NT2/D1 (cell line): ENCODE measurements around the gene VSNL1.

Source experiments
- DNase-seq: peaks from one replicate; pipeline ENCODE4 v3.0.0-alpha.2; 2011; ENCODE audit warnings: low read depth, low spot score
- H3K27me3 ChIP-seq: 2 replicates; pipeline ENCODE4 v1.6.0; 2011; ENCODE audit warnings: mild to moderate bottlenecking; ENCODE audit not compliant: insufficient read length, insufficient read depth
- H3K36me3 ChIP-seq: 2 replicates; pipeline ENCODE4 v1.6.1; 2011; ENCODE audit warnings: mild to moderate bottlenecking, low read length, mixed read lengths; ENCODE audit not compliant: insufficient read depth, insufficient read length
- H3K4me1 ChIP-seq: 2 replicates; pipeline ENCODE4 v1.5.1; 2011; ENCODE audit not compliant: insufficient read depth, insufficient read length
- H3K4me3 ChIP-seq: 2 replicates; pipeline ENCODE4 v1.5.1; 2011; ENCODE audit warnings: low read depth; ENCODE audit not compliant: insufficient read length
- H3K9ac ChIP-seq: 2 replicates; pipeline ENCODE4 v1.6.0; 2011; ENCODE audit warnings: low read depth; ENCODE audit not compliant: insufficient read length
- H3K9me3 ChIP-seq: 2 replicates; pipeline ENCODE4 v1.5.1; 2011; ENCODE audit warnings: mild to moderate bottlenecking, low read length; ENCODE audit not compliant: insufficient read depth
- SUZ12 ChIP-seq: IDR thresholded peaks from 2 replicates; pipeline ENCODE4 v1.6.1; 2011; ENCODE audit not compliant: insufficient read length, insufficient read depth; ENCODE audit errors: extremely low read depth
- YY1 ChIP-seq: IDR thresholded peaks from 2 replicates; pipeline ENCODE4 v1.6.1; 2011; ENCODE audit not compliant: insufficient read length, insufficient read depth
- ZNF274 ChIP-seq: IDR thresholded peaks from 2 replicates; pipeline ENCODE4 v1.6.1; 2011; ENCODE audit warnings: mild to moderate bottlenecking, low read depth, low read length

The VSNL1 gene

DNA sequence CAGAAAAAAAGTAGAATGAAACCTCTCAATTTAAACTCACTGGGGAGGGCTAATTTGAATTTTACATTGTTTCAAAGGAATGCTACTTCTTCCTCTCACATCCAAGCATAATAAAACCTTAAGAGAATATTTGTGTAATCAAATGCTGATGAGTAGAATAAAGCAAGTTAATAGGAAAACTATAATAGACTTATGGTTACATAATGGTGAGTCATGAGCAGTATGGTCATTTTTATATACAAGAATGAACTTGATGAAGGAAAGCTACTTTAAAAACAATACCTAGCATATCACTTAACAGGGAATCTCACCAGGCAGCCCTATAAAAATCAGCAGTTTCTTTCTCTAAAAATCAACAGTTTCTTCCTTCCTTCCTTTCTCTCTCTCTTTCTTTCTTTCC is 80.3 kb downstream of the VSNL1 start:
- DNase-seq = no peak
- H3K4me1 ChIP-seq = no peaks in the 10 kb centered on the region
- H3K9me3 ChIP-seq = peaks cover 4% of the 10 kb centered on the region; the same call in 1 of the 2 replicates
- no peak overlapping the region for H3K4me3 ChIP-seq
- H3K9ac ChIP-seq = no peak overlapping the region
- no peaks in the 10 kb centered on the region for H3K36me3 ChIP-seq
- H3K27me3 ChIP-seq = no peaks in the 10 kb centered on the region
- TF ChIP-seq ZNF274 = no peak
- no peak for TF ChIP-seq YY1
- TF ChIP-seq SUZ12 = no peak

DNA sequence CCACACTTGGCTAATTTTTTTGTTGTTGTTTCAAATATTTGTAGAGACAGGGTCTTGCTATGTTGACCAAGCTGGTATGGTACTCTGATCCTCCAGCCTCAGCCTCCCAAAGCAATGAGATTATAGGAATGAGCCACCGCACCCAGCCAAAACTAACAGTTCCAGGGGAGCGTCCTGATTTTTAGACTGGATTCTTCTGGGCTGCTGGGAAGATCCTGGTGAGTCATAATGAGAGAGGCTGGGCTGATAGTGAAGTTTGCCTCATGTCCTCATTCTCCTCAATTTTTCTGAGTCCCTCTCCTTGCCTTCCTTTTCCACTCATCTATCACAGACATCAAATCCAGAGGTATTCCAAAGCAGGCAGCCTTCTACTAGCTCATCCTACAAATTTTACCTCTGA is 81.3 kb downstream of the VSNL1 start:
- H3K9ac ChIP-seq = no peak overlapping the region
- H3K4me3 ChIP-seq = no peak overlapping the region
- H3K36me3 ChIP-seq = no peaks in the 10 kb centered on the region
- no peaks in the 10 kb centered on the region for H3K4me1 ChIP-seq
- TF ChIP-seq SUZ12 = no peak
- TF ChIP-seq ZNF274 = no peak
- no peak for TF ChIP-seq YY1
- DNase-seq = no peak
- peaks cover 4% of the 10 kb centered on the region; the same call in 1 of the 2 replicates for H3K9me3 ChIP-seq
- no peaks in the 10 kb centered on the region for H3K27me3 ChIP-seq

DNA sequence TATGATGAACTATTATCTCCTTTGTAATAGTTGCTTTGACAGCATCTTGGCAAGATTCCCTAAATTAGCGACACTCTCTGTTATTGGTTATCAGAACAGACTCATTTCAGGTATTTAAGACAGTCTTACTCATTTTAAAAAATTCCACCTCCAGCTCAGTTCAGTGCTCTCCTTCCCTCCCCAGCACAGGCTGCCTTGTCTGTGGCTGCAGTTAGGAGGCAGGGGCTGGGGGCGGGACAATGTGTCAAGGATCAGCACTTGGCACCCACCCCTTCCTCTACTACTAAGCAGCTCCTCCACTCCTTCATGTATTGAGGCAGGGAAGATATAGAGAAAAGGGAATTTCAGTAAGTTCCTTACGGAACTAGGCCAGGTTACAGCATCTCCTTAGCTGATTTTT is 85.0 kb downstream of the VSNL1 start:
- no peaks in the 10 kb centered on the region for H3K27me3 ChIP-seq
- no peaks in the 10 kb centered on the region for H3K36me3 ChIP-seq
- DNase-seq = no peak
- no peak overlapping the region for H3K4me3 ChIP-seq
- no peak overlapping the region for H3K9ac ChIP-seq
- no peaks in the 10 kb centered on the region for H3K4me1 ChIP-seq
- TF ChIP-seq ZNF274 (no peak), SUZ12 (no peak), YY1 (no peak)
- H3K9me3 ChIP-seq = peaks cover 16% of the 10 kb centered on the region; the same call in 1 of the 2 replicates

DNA sequence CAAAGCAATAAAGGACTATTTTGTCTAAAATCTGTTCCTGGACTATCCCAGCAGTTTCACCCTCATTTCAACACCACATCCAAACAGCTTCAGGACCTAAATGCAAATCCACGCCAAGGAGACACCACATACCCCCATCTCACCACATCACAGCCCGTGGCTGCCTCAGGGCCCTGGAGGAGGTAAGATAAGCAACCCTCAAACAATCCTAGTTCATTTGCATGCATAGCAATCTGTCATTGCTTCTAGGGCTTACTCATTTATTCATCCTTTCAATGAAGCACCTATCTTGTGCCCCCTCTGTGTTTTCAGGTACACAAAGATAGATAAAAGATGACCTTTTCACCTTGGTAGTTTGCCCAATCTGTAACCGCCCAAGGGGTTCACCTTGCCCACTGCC is 86.5 kb downstream of the VSNL1 start:
- Histone ChIP-seq H3K27me3 (no peaks in the 10 kb centered on the region), H3K9me3 (peaks cover 16% of the 10 kb centered on the region; the same call in 1 of the 2 replicates), H3K4me1 (no peaks in the 10 kb centered on the region), H3K36me3 (no peaks in the 10 kb centered on the region), H3K9ac (no peak overlapping the region), H3K4me3 (no peak overlapping the region)
- DNase-seq = no peak
- no peak for TF ChIP-seq YY1
- TF ChIP-seq ZNF274 = no peak
- no peak for TF ChIP-seq SUZ12

DNA sequence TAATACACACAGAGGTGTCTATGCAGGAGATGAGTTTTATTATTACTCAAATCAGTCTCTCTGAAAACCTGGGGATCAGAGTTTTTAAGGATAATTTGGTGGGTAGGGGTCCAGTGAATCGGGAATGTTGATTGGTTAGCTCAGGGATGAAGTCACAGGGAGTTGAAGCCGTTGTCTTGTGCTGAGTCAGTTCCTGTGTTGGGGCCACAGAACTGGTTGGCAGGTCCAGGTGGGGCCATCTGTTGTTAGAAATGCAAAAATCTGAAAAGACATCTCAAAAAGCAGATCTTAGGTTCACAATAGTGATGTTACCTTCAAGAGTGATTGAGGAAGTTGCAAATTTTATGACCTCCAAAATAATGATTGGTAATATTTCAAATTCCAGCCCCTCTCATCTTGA is 86.9 kb downstream of the VSNL1 start:
- H3K27me3 ChIP-seq = no peaks in the 10 kb centered on the region
- TF ChIP-seq YY1 (no peak), ZNF274 (no peak), SUZ12 (no peak)
- no peak for DNase-seq
- H3K4me3 ChIP-seq = no peak overlapping the region
- H3K9me3 ChIP-seq = peaks cover 16% of the 10 kb centered on the region; the same call in 1 of the 2 replicates
- no peak overlapping the region for H3K9ac ChIP-seq
- no peaks in the 10 kb centered on the region for H3K4me1 ChIP-seq
- H3K36me3 ChIP-seq = no peaks in the 10 kb centered on the region

DNA sequence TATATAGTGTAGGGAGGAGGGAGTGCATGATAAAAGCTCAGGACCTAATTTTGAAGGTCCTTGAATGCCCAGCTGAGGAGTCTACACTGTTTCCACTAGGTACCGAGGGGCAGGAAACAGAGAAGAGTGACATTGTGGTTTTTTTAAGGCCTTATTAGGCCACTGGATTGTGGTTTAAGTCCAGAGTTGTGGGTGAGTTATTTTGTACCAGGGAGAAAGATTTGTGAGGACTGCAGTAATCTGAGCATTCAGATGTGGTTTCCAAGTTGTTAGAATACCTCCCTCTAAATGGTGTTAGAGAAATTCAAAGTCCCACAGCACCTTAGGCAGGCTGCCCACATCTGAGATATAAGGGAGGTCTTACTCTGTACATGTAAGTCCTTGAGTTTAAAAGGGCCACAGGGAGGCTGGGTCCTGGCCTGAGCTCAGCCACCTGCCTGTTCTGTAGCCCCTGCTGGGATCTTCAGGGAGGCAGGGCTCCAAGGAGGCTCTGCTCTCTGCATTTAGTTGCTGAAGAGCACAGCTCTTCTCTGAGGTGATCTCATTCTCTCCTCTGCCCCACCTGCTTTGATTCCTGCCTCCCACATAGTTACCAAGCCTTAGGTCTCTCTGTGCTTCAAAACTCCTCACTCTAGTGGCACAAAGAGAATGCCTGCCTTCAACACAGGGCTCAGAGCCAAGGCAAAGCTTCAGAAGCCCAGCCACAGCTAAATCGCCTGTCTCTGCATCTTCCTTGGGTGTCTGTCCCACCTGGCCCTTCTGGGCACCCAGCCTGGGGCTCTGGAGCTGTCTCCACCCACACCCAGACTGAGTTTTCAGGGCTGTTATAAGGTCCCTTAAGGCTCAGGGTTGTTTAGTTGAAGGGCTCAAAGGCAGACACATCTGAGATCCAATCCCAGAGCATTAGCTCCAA is 88.1 kb downstream of the VSNL1 start:
- no peak overlapping the region for H3K9ac ChIP-seq
- no peak for DNase-seq
- H3K9me3 ChIP-seq = peaks cover 16% of the 10 kb centered on the region; the same call in 1 of the 2 replicates
- no peaks in the 10 kb centered on the region for H3K36me3 ChIP-seq
- H3K4me1 ChIP-seq = no peaks in the 10 kb centered on the region
- TF ChIP-seq ZNF274 (no peak), YY1 (no peak), SUZ12 (no peak)
- H3K27me3 ChIP-seq = no peaks in the 10 kb centered on the region
- H3K4me3 ChIP-seq = no peak overlapping the region

DNA sequence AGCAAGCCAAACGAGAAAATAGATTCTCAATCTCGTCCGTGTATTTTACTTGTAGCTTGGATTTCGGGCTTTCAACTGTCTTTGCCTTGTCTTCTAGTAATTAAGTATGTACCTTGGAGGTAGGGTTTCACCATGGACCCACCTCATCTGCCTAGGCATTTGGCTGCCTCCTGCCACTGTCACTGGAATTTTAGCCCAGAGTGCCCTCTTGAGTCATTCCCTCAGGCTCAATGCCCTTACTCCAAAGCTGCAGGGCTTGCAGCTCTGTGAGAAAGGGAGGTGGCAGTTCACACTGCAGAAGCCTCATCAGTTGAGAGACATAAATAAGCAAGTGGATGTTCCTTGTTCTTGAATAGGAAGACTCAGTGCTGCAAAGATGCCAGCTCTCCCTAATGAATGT is 89.6 kb downstream of the VSNL1 start:
- H3K9ac ChIP-seq = no peak overlapping the region
- no peaks in the 10 kb centered on the region for H3K4me1 ChIP-seq
- H3K4me3 ChIP-seq = no peak overlapping the region
- DNase-seq = no peak
- TF ChIP-seq ZNF274 (no peak), SUZ12 (no peak), YY1 (no peak)
- H3K9me3 ChIP-seq = peaks cover 12% of the 10 kb centered on the region; the same call in 1 of the 2 replicates
- no peaks in the 10 kb centered on the region for H3K36me3 ChIP-seq
- no peaks in the 10 kb centered on the region for H3K27me3 ChIP-seq
